ENCODE measurements around the gene AGPS.

- TF ChIP-seq CTCF (IDR thresholded peaks at IDR 0.05) (no peak), POLR2A (IDR thresholded peaks at IDR 0.05) (no peak)
Observed at GRCh38 chr2:177541258-177541991, 148.9 kb downstream of the AGPS start.
